ENCODE measurements around the gene NOP58.

DNA sequence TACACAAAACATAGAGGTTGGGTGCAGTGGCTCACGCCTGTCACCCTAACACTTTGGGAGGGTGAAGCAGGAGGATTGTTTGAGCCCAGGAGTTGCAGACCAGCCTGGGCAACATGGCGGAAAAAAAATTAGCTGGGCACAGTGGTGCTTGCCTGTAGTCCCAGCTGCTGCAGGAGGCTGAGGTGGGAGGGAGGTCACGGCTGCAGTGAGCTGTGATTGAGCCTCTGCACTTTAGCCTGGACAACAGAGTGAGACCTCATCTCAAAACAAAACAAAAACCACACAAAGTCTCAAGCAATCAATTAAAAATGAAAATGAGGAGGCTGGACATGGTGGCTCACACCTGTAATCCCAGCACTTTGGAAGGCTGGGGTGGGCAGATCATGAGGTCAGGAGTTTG is 4.9 kb downstream of the NOP58 start:
- TF ChIP-seq, protein P1, sequence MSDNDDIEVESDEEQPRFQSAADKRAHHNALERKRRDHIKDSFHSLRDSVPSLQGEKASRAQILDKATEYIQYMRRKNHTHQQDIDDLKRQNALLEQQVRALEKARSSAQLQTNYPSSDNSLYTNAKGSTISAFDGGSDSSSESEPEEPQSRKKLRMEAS (IDR thresholded peaks at IDR 0.05): no peak
- TF ChIP-seq TAF1 (IDR thresholded peaks at IDR 0.05; ENCODE audit: low read depth, low read length): no peak
- TF ChIP-seq, protein P2, sequence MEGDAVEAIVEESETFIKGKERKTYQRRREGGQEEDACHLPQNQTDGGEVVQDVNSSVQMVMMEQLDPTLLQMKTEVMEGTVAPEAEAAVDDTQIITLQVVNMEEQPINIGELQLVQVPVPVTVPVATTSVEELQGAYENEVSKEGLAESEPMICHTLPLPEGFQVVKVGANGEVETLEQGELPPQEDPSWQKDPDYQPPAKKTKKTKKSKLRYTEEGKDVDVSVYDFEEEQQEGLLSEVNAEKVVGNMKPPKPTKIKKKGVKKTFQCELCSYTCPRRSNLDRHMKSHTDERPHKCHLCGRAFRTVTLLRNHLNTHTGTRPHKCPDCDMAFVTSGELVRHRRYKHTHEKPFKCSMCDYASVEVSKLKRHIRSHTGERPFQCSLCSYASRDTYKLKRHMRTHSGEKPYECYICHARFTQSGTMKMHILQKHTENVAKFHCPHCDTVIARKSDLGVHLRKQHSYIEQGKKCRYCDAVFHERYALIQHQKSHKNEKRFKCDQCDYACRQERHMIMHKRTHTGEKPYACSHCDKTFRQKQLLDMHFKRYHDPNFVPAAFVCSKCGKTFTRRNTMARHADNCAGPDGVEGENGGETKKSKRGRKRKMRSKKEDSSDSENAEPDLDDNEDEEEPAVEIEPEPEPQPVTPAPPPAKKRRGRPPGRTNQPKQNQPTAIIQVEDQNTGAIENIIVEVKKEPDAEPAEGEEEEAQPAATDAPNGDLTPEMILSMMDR (IDR thresholded peaks at IDR 0.05; ENCODE audit: control extremely low read depth in 1 of 3, insufficient read depth in 1 of 3, low read depth in 1 of 3, low read length in 3 of 3): no peak
- no peak for TF ChIP-seq POLR2A (IDR thresholded peaks at IDR 0.05; ENCODE audit: control extremely low read depth in 1 of 2, low read depth in 2 of 2, low read length in 2 of 2)
- TF ChIP-seq SIN3A (conservative IDR thresholded peaks at IDR 0.05 in 1 of 2, IDR thresholded peaks at IDR 0.05 in 1 of 2; ENCODE audit: low read depth in 1 of 2, low read length in 2 of 2): no peak

All from H1 (cell line).